MCF 10A (cell line): Measurements from ENCODE around the gene KCNH6. TPM values are rescaled to one million over a fixed set of nuclear protein-coding genes. Genes with fewer than 3 reads are reported as not detected.

ENCODE experiments used
- BruUV-seq: library from RNA; stranded (reverse); fragments of 400-500 nt; replicated peaks from 2 replicates; lab custom pipeline; 2021; lab: Mats Ljungman, UMichigan
- CTCF ChIA-PET: fragments of 300-600 bp; sonication (Branson Sonifier 250); formaldehyde crosslinking; extraction: SDS; loops from one replicate; lab custom pipeline; 2021; ENCODE audit warnings: antibody characterized with exemption, inconsistent platforms; lab: Yijun Ruan, JAX
- POLR2A ChIA-PET: fragments of 300-600, 350-650 bp; sonication (Branson Sonifier 250); formaldehyde crosslinking; extraction: SDS; loops from one replicate; lab custom pipeline; 2020; ENCODE audit warnings: antibody characterized with exemption, inconsistent platforms; lab: Yijun Ruan, JAX
- DNase-seq: peaks from one replicate; pipeline ENCODE4 v3.0.0-alpha.2; 2018; ENCODE audit not compliant: unreplicated experiment
- H3K27ac Mint-ChIP-seq: one replicate; pipeline ENCODE4 v1.8.0; 2022; ENCODE audit warnings: mild to moderate bottlenecking, low read depth, mixed read lengths; ENCODE audit not compliant: unreplicated experiment
- H3K27me3 Mint-ChIP-seq: one replicate; pipeline ENCODE4 v1.8.0; 2022; ENCODE audit warnings: mixed read lengths; ENCODE audit not compliant: insufficient read depth, unreplicated experiment
- H3K36me3 Mint-ChIP-seq: one replicate; pipeline ENCODE4 v1.8.0; 2022; ENCODE audit warnings: mild to moderate bottlenecking, moderate library complexity, mixed read lengths; ENCODE audit not compliant: insufficient read depth, unreplicated experiment
- H3K4me1 Mint-ChIP-seq: one replicate; pipeline ENCODE4 v1.8.0; 2022; ENCODE audit warnings: mixed read lengths; ENCODE audit not compliant: insufficient read depth, unreplicated experiment
- H3K4me3 Mint-ChIP-seq: one replicate; pipeline ENCODE4 v1.8.0; 2022; ENCODE audit warnings: mild to moderate bottlenecking, moderate library complexity, mixed read lengths; ENCODE audit not compliant: unreplicated experiment
- H3K9me3 Mint-ChIP-seq: one replicate; pipeline ENCODE4 v1.8.0; 2022; ENCODE audit warnings: mixed read lengths; ENCODE audit not compliant: unreplicated experiment
- CTCF ChIP-seq: fragments of 200-600 bp; IDR thresholded peaks from one replicate; pipeline ENCODE4 v1.8.0; 2022; ENCODE audit warnings: antibody characterized with exemption, mild to moderate bottlenecking; ENCODE audit not compliant: unreplicated experiment
- intact Hi-C: fragments of 100-400 bp; cut with micrococcal nuclease; formaldehyde crosslinking; loops from 2 replicates; pipeline ENCODE4 v1.14.1; 2022
- total RNA-seq: library from RNA; stranded (reverse); gene quantifications from 2 replicates; pipeline ENCODE4 v1.2.3, GENCODE V29; 2022

The KCNH6 gene
- total RNA-seq, 1 experiment from 2014 or later: not detected

DNA sequence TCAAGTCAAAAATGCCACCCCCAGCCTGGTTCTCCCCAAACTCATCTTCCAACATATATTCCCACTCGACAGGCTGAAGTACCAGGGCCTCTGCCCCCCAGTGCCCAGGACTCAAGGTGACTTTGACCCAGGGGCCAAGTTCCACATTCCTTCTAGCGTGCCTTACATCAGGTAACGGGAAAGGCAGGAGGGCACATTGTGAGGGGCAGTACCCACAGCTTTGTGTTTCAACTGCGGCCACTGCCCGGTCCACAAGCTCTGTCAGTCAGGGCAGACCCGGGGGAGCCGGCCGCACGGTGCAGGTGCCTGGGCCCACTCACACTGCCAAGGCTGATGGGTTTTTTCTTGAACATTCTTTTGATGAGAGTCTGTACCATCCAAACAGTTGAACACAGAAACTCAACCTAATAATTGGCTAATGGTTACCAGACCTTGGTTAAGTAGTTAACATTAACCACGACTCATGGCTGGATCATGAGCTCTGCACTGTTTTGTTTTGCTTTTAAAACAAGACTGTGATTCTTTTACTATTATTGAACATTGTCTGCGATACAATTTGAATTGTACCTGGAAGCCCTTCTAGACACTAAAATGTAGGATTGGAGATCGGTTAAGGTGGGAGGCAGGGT, 28.7 kb upstream of the KCNH6 start:
- Mint-ChIP-seq H3K4me3 (no peak overlapping the region), H3K36me3 (no peaks in the 10 kb centered on the region), H3K4me1 (no peaks in the 10 kb centered on the region), H3K9me3 (no peaks in the 10 kb centered on the region), H3K27ac (no peak overlapping the region), H3K27me3 (peaks cover 6% of the 10 kb centered on the region)
- intact Hi-C loops: no loop called here
- no TSS peak for BruUV-seq
- no peak for TF ChIP-seq CTCF
- no peak for DNase-seq
- ChIA-PET CTCF (interaction anchor here (4.6 kb wide), 1 partner anchor 15 kb away, joined by 27 read pairs; no protein-coding TSS in a partner anchor), POLR2A (no interaction called here)

DNA sequence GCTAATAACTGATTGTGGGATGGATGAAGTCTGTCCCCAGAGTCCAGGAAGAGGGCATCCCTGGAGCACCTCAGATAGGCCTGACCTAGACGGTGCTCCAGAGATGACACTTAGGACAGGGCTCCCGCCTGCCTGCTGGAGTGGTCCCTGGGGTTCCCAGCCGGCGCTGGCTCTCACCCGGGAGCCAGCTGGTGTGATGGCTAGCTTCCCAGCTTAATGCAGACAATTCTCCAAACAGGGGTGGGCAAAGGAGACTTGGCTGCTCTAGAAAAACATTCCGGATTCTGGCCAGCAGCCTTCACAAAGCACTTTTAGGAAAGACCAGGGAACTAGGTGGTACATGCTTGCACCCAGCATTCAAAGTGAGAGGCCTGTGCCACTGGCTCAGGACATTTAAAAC, 27.7 kb upstream of the KCNH6 start:
- no peaks in the 10 kb centered on the region for H3K9me3 Mint-ChIP-seq
- POLR2A ChIA-PET: no interaction called here
- no peak for TF ChIP-seq CTCF
- CTCF ChIA-PET: interaction anchor here (0.6 to 4.6 kb wide), 3 partner anchors 16 to 297 kb away, joined by 3 to 27 read pairs (median 4); no protein-coding TSS in a partner anchor
- peaks cover 5% of the 10 kb centered on the region for H3K27me3 Mint-ChIP-seq
- BruUV-seq: no TSS peak
- no peak for DNase-seq
- H3K4me3 Mint-ChIP-seq: no peak overlapping the region
- H3K4me1 Mint-ChIP-seq: no peaks in the 10 kb centered on the region
- no peak overlapping the region for H3K27ac Mint-ChIP-seq
- no peaks in the 10 kb centered on the region for H3K36me3 Mint-ChIP-seq
- intact Hi-C loops: no loop called here

- BruUV-seq: no TSS peak
- Mint-ChIP-seq H3K36me3 (no peaks in the 10 kb centered on the region), H3K4me1 (no peaks in the 10 kb centered on the region), H3K9me3 (no peaks in the 10 kb centered on the region), H3K27me3 (peaks cover 12% of the 10 kb centered on the region), H3K27ac (no peak overlapping the region), H3K4me3 (no peak overlapping the region)
- DNase-seq: no peak
- POLR2A ChIA-PET: no interaction called here
- CTCF ChIA-PET: interaction anchor here (0.6 to 4.6 kb wide), 4 partner anchors 17 to 296 kb away, joined by 3 to 27 read pairs (median 4); no protein-coding TSS in a partner anchor
- intact Hi-C loops: no loop called here
- TF ChIP-seq CTCF: no peak
Measured at GRCh38 chr17:63496177-63496576, 27.0 kb upstream of the KCNH6 start.

DNA sequence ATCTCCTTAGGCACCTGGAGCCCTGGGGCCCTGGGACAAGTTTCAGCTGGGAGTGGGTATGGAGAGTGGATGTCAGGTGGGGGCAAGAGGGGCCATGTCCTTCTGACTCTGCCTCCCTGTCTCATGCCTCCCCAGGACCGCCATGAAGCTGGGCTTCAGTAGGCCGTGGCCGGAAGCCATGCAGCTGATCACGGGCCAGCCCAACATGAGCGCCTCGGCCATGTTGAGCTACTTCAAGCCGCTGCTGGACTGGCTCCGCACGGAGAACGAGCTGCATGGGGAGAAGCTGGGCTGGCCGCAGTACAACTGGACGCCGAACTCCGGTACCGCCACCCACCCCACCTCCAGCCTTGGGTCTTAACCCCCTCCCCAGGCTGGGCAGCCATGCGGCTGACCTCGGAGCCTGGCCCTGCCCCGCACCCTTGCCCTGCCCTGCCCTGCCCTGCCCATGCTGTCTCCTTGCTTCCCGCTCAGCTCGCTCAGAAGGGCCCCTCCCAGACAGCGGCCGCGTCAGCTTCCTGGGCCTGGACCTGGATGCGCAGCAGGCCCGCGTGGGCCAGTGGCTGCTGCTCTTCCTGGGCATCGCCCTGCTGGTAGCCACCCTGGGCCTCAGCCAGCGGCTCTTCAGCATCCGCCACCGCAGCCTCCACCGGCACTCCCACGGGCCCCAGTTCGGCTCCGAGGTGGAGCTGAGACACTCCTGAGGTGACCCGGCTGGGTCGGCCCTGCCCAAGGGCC, 26.3 kb upstream of the KCNH6 start:
- H3K9me3 Mint-ChIP-seq: no peaks in the 10 kb centered on the region
- ChIA-PET POLR2A (no interaction called here), CTCF (interaction anchor here (1.3 to 4.6 kb wide), 2 partner anchors 17 to 71 kb away, joined by 5 to 27 read pairs; no protein-coding TSS in a partner anchor)
- H3K36me3 Mint-ChIP-seq: no peaks in the 10 kb centered on the region
- no peak overlapping the region for H3K4me3 Mint-ChIP-seq
- H3K4me1 Mint-ChIP-seq: no peaks in the 10 kb centered on the region
- no peak overlapping the region for H3K27ac Mint-ChIP-seq
- peaks cover 18% of the 10 kb centered on the region for H3K27me3 Mint-ChIP-seq
- intact Hi-C loops: no loop called here
- DNase-seq: no peak
- no peak for TF ChIP-seq CTCF
- BruUV-seq: no TSS peak
